ENCODE data around the gene LDLRAD3. TPM values are rescaled to one million over a fixed set of nuclear protein-coding genes. Genes with fewer than 3 reads are reported as not detected.

Gene LDLRAD3
- total RNA-seq, 1 donor from 2014 or later, result 39.1 TPM

GRCh38 chr11:36122671-36123070 lies 178.8 kb downstream of the LDLRAD3 start:
- peaks cover 28% of the 10 kb centered on the region for H3K4me1 Mint-ChIP-seq
- no peak overlapping the region for H3K27ac Mint-ChIP-seq
- H3K9me3 Mint-ChIP-seq, result no peaks in the 10 kb centered on the region
- TF ChIP-seq, protein P1, sequence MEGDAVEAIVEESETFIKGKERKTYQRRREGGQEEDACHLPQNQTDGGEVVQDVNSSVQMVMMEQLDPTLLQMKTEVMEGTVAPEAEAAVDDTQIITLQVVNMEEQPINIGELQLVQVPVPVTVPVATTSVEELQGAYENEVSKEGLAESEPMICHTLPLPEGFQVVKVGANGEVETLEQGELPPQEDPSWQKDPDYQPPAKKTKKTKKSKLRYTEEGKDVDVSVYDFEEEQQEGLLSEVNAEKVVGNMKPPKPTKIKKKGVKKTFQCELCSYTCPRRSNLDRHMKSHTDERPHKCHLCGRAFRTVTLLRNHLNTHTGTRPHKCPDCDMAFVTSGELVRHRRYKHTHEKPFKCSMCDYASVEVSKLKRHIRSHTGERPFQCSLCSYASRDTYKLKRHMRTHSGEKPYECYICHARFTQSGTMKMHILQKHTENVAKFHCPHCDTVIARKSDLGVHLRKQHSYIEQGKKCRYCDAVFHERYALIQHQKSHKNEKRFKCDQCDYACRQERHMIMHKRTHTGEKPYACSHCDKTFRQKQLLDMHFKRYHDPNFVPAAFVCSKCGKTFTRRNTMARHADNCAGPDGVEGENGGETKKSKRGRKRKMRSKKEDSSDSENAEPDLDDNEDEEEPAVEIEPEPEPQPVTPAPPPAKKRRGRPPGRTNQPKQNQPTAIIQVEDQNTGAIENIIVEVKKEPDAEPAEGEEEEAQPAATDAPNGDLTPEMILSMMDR (IDR thresholded peaks at IDR 0.05; ENCODE audit: unreplicated experiment), result no peak
- no peak for DNase-seq (ENCODE audit: low spot score in 2 of 2, unreplicated experiment in 2 of 2)
- H3K27me3 Mint-ChIP-seq (ENCODE audit: low read depth), result no peaks in the 10 kb centered on the region
- peaks cover 5% of the 10 kb centered on the region for H3K36me3 Mint-ChIP-seq
- H3K4me3 Mint-ChIP-seq, result no peak overlapping the region

- Mint-ChIP-seq H3K4me1 (peaks cover 28% of the 10 kb centered on the region), H3K27ac (no peak overlapping the region), H3K27me3 (ENCODE audit: low read depth) (no peaks in the 10 kb centered on the region), H3K4me3 (no peak overlapping the region), H3K9me3 (no peaks in the 10 kb centered on the region), H3K36me3 (peaks cover 3% of the 10 kb centered on the region)
- DNase-seq (ENCODE audit: low spot score in 2 of 2, unreplicated experiment in 2 of 2), result no peak
- TF ChIP-seq, protein P1 (IDR thresholded peaks at IDR 0.05; ENCODE audit: unreplicated experiment), result no peak
Measured at GRCh38 chr11:36123336-36124101, 179.7 kb downstream of the LDLRAD3 start.

GRCh38 chr11:36126678-36127077 lies 182.8 kb downstream of the LDLRAD3 start:
- no peaks in the 10 kb centered on the region for H3K27me3 Mint-ChIP-seq (ENCODE audit: low read depth)
- H3K4me1 Mint-ChIP-seq, result peaks cover 21% of the 10 kb centered on the region
- TF ChIP-seq, protein P1 (IDR thresholded peaks at IDR 0.05; ENCODE audit: unreplicated experiment), result no peak
- H3K9me3 Mint-ChIP-seq, result no peaks in the 10 kb centered on the region
- peaks cover 3% of the 10 kb centered on the region for H3K36me3 Mint-ChIP-seq
- H3K4me3 Mint-ChIP-seq, result no peak overlapping the region
- H3K27ac Mint-ChIP-seq, result no peak overlapping the region
- no peak for DNase-seq (ENCODE audit: low spot score in 2 of 2, unreplicated experiment in 2 of 2)

DNA sequence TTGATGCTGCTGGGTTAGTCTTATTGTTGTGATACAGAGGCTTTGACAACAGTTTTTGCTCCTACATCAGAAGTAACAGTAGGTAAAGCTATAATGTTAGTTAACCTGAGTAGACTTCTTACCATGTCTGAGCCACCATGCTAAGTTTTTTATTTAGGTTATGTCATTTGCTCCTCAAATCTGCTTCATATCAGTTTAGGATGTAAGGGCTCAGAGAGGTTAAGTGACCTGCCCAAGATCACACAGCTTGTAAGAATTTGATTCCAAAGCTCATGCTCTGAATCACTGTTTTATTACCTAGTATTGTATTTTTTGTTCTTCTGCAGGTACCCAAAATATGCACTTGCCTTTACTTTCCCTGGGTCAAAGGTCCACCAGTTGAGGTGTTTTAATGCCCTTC lies 183.7 kb downstream of the LDLRAD3 start:
- Mint-ChIP-seq H3K4me3 (no peak overlapping the region), H3K27me3 (ENCODE audit: low read depth) (no peaks in the 10 kb centered on the region), H3K9me3 (no peaks in the 10 kb centered on the region), H3K36me3 (peaks cover 3% of the 10 kb centered on the region), H3K4me1 (peaks cover 21% of the 10 kb centered on the region), H3K27ac (no peak overlapping the region)
- TF ChIP-seq, protein P1 (IDR thresholded peaks at IDR 0.05; ENCODE audit: unreplicated experiment), result no peak
- no peak for DNase-seq (ENCODE audit: low spot score in 2 of 2, unreplicated experiment in 2 of 2)

GRCh38 chr11:36129955-36130354 lies 186.1 kb downstream of the LDLRAD3 start:
- no peak overlapping the region for H3K27ac Mint-ChIP-seq
- peaks cover 3% of the 10 kb centered on the region for H3K36me3 Mint-ChIP-seq
- no peak for DNase-seq (ENCODE audit: low spot score in 2 of 2, unreplicated experiment in 2 of 2)
- no peaks in the 10 kb centered on the region for H3K9me3 Mint-ChIP-seq
- TF ChIP-seq, protein P1 (IDR thresholded peaks at IDR 0.05; ENCODE audit: unreplicated experiment), result no peak
- H3K4me1 Mint-ChIP-seq, result peaks cover 21% of the 10 kb centered on the region
- no peaks in the 10 kb centered on the region for H3K27me3 Mint-ChIP-seq (ENCODE audit: low read depth)
- no peak overlapping the region for H3K4me3 Mint-ChIP-seq
